ENCODE results near the gene ART5.
"Not testable (repeated sequence)": the region's sequence is repeated elsewhere in the genome, so short reads cannot be mapped to it uniquely, and the experiment has no call there.

Gene ART5

DNA sequence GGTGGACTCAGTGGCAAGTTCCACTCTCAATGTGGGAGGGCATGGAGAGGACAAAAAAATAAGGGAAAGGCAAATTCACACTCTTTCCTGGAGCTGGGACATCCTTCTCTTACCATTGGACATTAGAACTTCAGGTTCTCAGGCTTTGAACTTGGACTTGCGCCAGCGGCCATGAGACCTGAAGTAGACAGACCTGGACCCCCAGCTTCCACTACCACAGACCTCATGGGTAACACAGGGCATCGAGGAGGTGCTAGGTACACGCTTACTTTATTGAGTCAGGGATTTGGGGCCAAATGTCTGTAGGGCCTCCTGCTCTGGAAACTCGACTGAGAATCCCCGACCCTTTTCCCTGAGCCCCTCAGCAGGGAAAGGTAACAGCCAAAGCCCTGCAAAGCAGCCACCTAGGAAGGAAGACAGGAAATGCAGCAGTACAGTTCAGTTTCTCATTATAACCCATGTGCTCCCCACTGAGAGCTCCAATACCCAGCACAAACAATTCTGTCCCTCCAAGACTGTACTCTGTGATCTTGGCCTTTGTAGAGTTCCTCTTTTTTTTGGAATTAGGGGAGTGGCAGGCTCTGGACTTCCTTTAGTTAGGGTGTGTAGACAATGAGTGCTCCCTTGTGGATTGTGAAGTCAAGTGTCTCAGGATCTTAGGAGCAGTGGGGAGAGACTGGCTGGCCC, 23.7 kb upstream of the ART5 start:
- peaks cover 15% of the 10 kb centered on the region for H3K36me3 Mint-ChIP-seq (ENCODE audit: low read depth)
- H3K9me3 Mint-ChIP-seq, result no peaks in the 10 kb centered on the region
- no peak overlapping the region for H3K27ac Mint-ChIP-seq
- H3K27me3 Mint-ChIP-seq (ENCODE audit: low read depth), result no peaks in the 10 kb centered on the region
- no peak overlapping the region for H3K4me3 Mint-ChIP-seq
- H3K4me1 Mint-ChIP-seq (ENCODE audit: low read depth), result no peaks in the 10 kb centered on the region

GRCh38 chr11:3664032-3664630, 22.3 kb upstream of the ART5 start:
- Mint-ChIP-seq H3K27me3 (ENCODE audit: low read depth) (no peaks in the 10 kb centered on the region), H3K36me3 (ENCODE audit: low read depth) (peaks cover 13% of the 10 kb centered on the region), H3K27ac (no peak overlapping the region), H3K9me3 (no peaks in the 10 kb centered on the region), H3K4me1 (ENCODE audit: low read depth) (no peaks in the 10 kb centered on the region), H3K4me3 (no peak overlapping the region)

DNA sequence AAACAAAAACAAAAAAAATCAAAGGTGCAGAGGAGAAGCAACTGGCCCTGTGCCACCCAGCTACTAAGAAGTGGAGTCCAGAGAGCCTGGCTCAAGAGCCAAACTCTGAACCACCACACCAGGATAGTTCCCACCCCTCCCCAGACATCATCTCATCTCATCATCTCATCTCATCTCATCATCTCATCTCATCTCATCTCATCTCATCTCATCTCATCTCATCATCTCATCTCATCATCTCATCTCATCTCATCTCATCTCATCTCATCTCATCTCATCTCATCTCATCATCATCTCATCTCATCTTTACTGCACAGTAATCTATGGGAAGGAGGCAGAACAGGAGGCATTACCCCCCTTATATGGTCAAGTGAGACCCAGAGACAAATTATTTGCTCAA, 21.1 kb upstream of the ART5 start:
- no peak overlapping the region for H3K4me3 Mint-ChIP-seq
- H3K4me1 Mint-ChIP-seq (ENCODE audit: low read depth), result no peaks in the 10 kb centered on the region
- no peak overlapping the region for H3K27ac Mint-ChIP-seq
- H3K27me3 Mint-ChIP-seq (ENCODE audit: low read depth), result peaks cover 5% of the 10 kb centered on the region
- H3K9me3 Mint-ChIP-seq, result no peaks in the 10 kb centered on the region
- H3K36me3 Mint-ChIP-seq (ENCODE audit: low read depth), result peaks cover 13% of the 10 kb centered on the region

DNA sequence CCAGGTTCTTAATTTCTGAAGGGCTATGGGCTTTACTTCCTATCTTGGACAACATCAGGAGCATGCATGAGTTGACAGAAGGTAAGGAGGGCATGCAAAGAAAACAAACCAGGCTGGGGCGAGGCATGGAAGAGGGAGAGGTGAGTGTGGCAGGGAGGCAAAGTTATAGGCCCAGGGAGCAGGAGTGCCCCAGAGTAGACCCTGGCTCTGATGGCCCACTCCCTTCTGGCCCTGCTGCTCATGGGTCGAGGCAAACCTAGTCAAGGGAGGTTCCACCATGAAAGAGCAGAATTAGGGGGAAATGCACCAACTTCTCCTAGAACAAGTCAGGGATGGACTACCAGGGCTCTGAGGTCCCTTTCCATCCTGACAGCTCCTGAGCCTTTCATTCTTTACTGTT, 19.2 kb upstream of the ART5 start:
- Mint-ChIP-seq H3K36me3 (ENCODE audit: low read depth) (peaks cover 13% of the 10 kb centered on the region), H3K9me3 (no peaks in the 10 kb centered on the region), H3K4me1 (ENCODE audit: low read depth) (no peaks in the 10 kb centered on the region), H3K4me3 (no peak overlapping the region), H3K27me3 (ENCODE audit: low read depth) (peaks cover 5% of the 10 kb centered on the region), H3K27ac (no peak overlapping the region)

GRCh38 chr11:3659595-3660515, 18.1 kb upstream of the ART5 start:
- H3K36me3 Mint-ChIP-seq (ENCODE audit: low read depth), result peaks cover 10% of the 10 kb centered on the region
- no peaks in the 10 kb centered on the region for H3K4me1 Mint-ChIP-seq (ENCODE audit: low read depth)
- no peak overlapping the region for H3K4me3 Mint-ChIP-seq
- H3K27ac Mint-ChIP-seq, result no peak overlapping the region
- H3K9me3 Mint-ChIP-seq, result no peaks in the 10 kb centered on the region
- peaks cover 5% of the 10 kb centered on the region for H3K27me3 Mint-ChIP-seq (ENCODE audit: low read depth)

DNA sequence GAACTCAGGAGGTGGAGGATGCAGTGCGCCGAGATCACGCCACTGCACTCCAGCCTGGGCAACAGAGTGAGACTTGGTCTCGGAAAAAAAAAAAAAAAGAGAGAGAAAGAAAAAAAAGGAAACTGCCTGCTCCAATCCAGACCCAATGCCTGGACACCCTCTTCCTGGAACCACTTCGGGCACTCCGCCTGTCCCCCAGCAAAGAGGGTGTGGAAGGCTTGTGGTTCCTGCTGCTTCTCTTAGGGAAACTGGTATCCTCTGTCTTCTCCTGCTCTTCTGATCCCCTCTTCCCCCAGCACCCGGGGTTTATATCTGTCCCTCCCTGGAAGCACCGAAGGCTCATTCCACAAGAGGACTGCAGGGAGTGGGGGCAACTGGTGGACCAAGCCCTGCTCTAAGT, 16.5 kb upstream of the ART5 start:
- Mint-ChIP-seq H3K4me1 (ENCODE audit: low read depth) (no peaks in the 10 kb centered on the region), H3K4me3 (no peak overlapping the region), H3K36me3 (ENCODE audit: low read depth) (peaks cover 2% of the 10 kb centered on the region), H3K9me3 (no peaks in the 10 kb centered on the region), H3K27me3 (ENCODE audit: low read depth) (peaks cover 5% of the 10 kb centered on the region), H3K27ac (no peak overlapping the region)

- not testable (repeated sequence) for H3K4me3 Mint-ChIP-seq
These were observed 15.5 kb upstream of the ART5 start for GRCh38 chr11:3657331-3657730.

DNA sequence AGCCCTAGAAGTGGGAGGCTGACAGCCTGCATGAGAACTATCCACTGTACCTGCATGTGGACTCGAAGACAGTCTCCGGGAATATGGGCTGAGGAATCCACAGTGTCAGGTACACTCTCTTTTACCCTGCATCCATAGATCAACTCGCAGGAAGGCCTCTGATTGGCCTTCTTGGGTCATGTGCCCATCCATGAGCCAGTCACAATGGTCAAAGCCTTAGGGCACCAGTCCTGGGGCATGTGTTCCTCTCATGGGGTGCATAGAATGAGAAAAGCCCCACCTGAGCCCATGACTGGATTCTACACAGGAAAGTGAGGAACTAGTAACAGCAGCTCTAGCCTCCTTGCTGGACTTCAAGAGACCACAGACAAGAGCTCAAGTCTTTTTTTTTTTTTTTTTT, 13.8 kb upstream of the ART5 start:
- Mint-ChIP-seq H3K27me3 (ENCODE audit: low read depth) (peaks cover 12% of the 10 kb centered on the region), H3K9me3 (no peaks in the 10 kb centered on the region), H3K36me3 (ENCODE audit: low read depth) (no peaks in the 10 kb centered on the region)

More at GRCh38 chr11:3657331-3657730, 15.5 kb upstream of the ART5 start:
- H3K4me1 Mint-ChIP-seq (ENCODE audit: low read depth); H3K27ac Mint-ChIP-seq; H3K36me3 Mint-ChIP-seq (ENCODE audit: low read depth); H3K9me3 Mint-ChIP-seq; H3K27me3 Mint-ChIP-seq (ENCODE audit: low read depth): not testable (repeated sequence)

DNA sequence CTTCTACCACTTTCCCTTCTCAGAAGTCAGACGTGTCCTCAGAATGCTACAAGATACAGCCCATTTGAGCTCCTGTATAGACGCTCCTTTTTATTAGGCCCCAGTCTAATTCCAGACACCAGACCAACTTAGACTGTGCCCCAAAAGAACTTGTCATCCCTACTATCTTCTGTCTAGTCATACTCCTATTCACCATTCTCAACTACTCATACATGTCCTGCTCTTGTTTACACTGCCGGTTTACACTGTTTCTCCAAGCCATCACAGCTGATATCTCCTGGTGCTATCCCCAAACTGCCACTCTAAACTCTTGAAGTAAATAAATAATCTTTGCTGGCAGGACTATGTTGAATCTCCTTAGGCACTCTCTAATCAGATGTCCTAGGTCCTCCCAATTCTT, 10.7 kb upstream of the ART5 start:
- not testable (repeated sequence) for H3K36me3 Mint-ChIP-seq (ENCODE audit: low read depth); H3K4me1 Mint-ChIP-seq (ENCODE audit: low read depth); H3K27ac Mint-ChIP-seq; H3K4me3 Mint-ChIP-seq; H3K9me3 Mint-ChIP-seq
- H3K27me3 Mint-ChIP-seq (ENCODE audit: low read depth), result peaks cover 35% of the 10 kb centered on the region

More for the DNA sequence above, 13.8 kb upstream of the ART5 start:
- H3K4me1 Mint-ChIP-seq (ENCODE audit: low read depth), result no peaks in the 10 kb centered on the region
- no peak overlapping the region for H3K27ac Mint-ChIP-seq
- H3K4me3 Mint-ChIP-seq, result no peak overlapping the region

DNA sequence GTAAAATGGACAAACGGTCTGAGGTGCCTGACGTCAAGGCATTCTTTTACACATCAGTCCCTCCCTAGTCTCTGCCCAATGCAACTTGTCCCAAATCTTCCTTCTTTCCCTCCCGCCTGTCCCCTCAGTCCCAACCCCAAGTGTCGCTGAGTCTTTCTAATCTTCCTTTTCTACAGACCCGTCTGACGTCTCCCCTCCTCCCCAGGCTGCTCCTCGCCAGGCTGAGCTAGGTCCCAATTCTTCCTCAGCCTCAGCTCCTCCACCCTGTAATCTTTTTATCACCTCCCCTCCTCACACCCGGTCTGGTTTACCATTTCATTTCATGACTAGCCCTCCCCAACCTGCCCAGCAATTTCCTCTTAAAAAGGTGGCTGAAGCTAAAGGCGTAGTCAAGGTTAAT, 7.6 kb upstream of the ART5 start:
- not testable (repeated sequence) for H3K36me3 Mint-ChIP-seq (ENCODE audit: low read depth); H3K4me1 Mint-ChIP-seq (ENCODE audit: low read depth); H3K27ac Mint-ChIP-seq; H3K9me3 Mint-ChIP-seq; H3K4me3 Mint-ChIP-seq
- H3K27me3 Mint-ChIP-seq (ENCODE audit: low read depth), result peaks cover 47% of the 10 kb centered on the region

DNA sequence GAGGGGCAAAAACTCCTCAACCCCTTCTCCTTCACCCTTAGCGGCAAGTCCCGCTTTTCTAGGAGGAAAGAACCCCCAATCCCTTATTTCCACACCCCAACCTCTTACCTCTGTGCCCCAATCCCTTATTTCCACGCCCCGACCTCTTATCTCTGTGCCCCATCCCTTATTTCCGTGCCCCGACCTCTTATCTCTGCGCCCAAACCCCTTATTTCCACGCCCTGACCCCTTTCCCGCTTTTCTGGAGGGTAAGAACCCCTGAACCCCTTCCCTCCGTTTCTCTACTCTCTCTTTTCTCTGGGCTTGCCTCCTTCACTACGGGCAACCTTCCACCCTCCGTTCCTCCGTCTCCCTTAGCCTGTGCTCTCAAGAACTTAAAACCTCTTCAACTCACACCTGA, 7.1 kb upstream of the ART5 start:
- H3K9me3 Mint-ChIP-seq; H3K36me3 Mint-ChIP-seq (ENCODE audit: low read depth); H3K4me1 Mint-ChIP-seq (ENCODE audit: low read depth); H3K27ac Mint-ChIP-seq; H3K4me3 Mint-ChIP-seq: not testable (repeated sequence)
- peaks cover 52% of the 10 kb centered on the region for H3K27me3 Mint-ChIP-seq (ENCODE audit: low read depth)

DNA sequence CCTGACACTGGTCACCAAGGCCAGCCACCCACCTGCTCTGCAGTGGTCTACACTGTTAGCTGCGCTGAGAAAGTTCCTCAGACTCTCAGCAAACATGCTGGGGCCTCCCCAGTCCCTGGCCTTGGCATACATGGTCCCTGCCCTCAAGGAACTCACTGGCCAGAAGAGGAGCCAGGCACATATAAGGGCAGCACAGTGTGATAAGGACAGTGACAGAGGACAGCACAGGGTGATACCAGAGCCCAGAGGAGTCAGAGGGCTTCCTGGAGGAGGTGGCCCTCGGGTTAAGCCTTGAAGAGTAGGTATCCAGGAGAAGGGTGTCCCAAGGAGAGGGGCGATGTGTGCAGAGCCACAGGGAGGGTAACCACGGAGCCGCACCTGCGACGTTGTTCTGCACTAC, 3.8 kb upstream of the ART5 start:
- Mint-ChIP-seq H3K27me3 (ENCODE audit: low read depth) (peaks cover 69% of the 10 kb centered on the region), H3K36me3 (ENCODE audit: low read depth) (no peaks in the 10 kb centered on the region), H3K27ac (no peak overlapping the region), H3K4me1 (ENCODE audit: low read depth) (peaks cover 3% of the 10 kb centered on the region), H3K9me3 (no peaks in the 10 kb centered on the region), H3K4me3 (no peak overlapping the region)

GRCh38 chr11:3644817-3645235, 3.0 kb upstream of the ART5 start, which contains the start of gene ART1:
Gene ART1 (plus strand): TSS chr11:3645128. CDS start chr11:3659214, 14,086 bp downstream.
- peaks cover 62% of the 10 kb centered on the region for H3K27me3 Mint-ChIP-seq (ENCODE audit: low read depth)
- H3K9me3 Mint-ChIP-seq, result no peaks in the 10 kb centered on the region
- H3K4me1 Mint-ChIP-seq (ENCODE audit: low read depth), result peaks cover 3% of the 10 kb centered on the region
- H3K4me3 Mint-ChIP-seq, result no peak within 1 kb of the TSS
- no peaks in the 10 kb centered on the region for H3K36me3 Mint-ChIP-seq (ENCODE audit: low read depth)
- H3K27ac Mint-ChIP-seq, result no peak within 1 kb of the TSS

GRCh38 chr11:3643102-3643546, 1.3 kb upstream of the ART5 start:
- not testable (repeated sequence) for H3K4me3 Mint-ChIP-seq; H3K36me3 Mint-ChIP-seq (ENCODE audit: low read depth); H3K9me3 Mint-ChIP-seq; H3K4me1 Mint-ChIP-seq (ENCODE audit: low read depth); H3K27ac Mint-ChIP-seq
- peaks cover 50% of the 10 kb centered on the region for H3K27me3 Mint-ChIP-seq (ENCODE audit: low read depth)

Measured in T-helper 1 cell treated with Interleukin-12 subunit alpha and Interleukin-12 subunit beta and Interleukin-4 antibody, amounts not matched to agents 30 μg/mL and 1 μg/mL, for 36 hours (primary cell).